K562 (cell line): ENCODE data around the gene ALDH1A2. TPM values are rescaled to one million over a fixed set of nuclear protein-coding genes. Genes with fewer than 3 reads are reported as not detected.
"Not testable (repeated sequence)": the region's sequence is repeated elsewhere in the genome, so short reads cannot be mapped to it uniquely, and the experiment has no call there.

ENCODE experiments used
- ATAC-seq: fragments of 200-7000 bp; cut with Tn5 transposase; 3 replicates; pipeline ENCODE4 v1.9.1; 2020; ENCODE audit warnings: moderate library complexity
- BruUV-seq: library from RNA; stranded (reverse); fragments of 400-500 nt; replicated peaks from 2 replicates; lab custom pipeline; 2021; lab: Mats Ljungman, UMichigan
- CTCF ChIA-PET: fragments of 300-600 bp; formaldehyde crosslinking; extraction: SDS; loops from one replicate; lab custom pipeline; 2021; ENCODE audit warnings: low intra/inter-chr PET ratio; lab: Yijun Ruan, JAX
- POLR2A ChIA-PET: fragments of 300-600, 350-650 bp; sonication (Branson Sonifier 250); formaldehyde crosslinking; extraction: SDS; loops from one replicate; lab custom pipeline; 2021; ENCODE audit warnings: antibody characterized with exemption, inconsistent platforms; lab: Yijun Ruan, JAX
- DNase-seq, 4 experiments: peaks; one replicate each; pipeline versions ENCODE4 v3.0.0 to v3.0.0-alpha.2; 2011 to 2018; ENCODE audit warnings: low spot score in 3 of 4, mixed read lengths in 3 of 4; ENCODE audit errors: extremely low read depth in 1 of 4
- FAIRE-seq: peaks from 2 replicates; lab custom pipeline; 2011; peaks lifted over from hg19 to GRCh38; lab: Jason Lieb, UNC
- H2AFZ ChIP-seq: 2 replicates; pipeline ENCODE4 v1.6.0; 2011; ENCODE audit warnings: low read depth, low read length, control low read depth, inconsistent platforms
- H3K27ac ChIP-seq: fragments of 200-600 bp; 3 replicates; pipeline ENCODE4 v1.8.0; 2011; ENCODE audit warnings: low read depth, mild to moderate bottlenecking, control low read depth, inconsistent platforms, low read length, moderate library complexity, mixed read lengths; ENCODE audit errors: extremely low read depth
- H3K27me3 ChIP-seq, 2 experiments: fragments of 300-600 bp in 1 of 2; 2 replicates in 1 of 2; 3 replicates in 1 of 2; pipeline versions ENCODE4 v1.6.0 to v1.8.0; 2011; ENCODE audit warnings: inconsistent platforms in 2 of 2, low read length in 2 of 2, mild to moderate bottlenecking in 1 of 2, mixed read lengths in 1 of 2, moderate library complexity in 1 of 2; ENCODE audit not compliant: control insufficient read depth in 2 of 2, insufficient read depth in 2 of 2
- H3K36me3 ChIP-seq: fragments of 300-600 bp; 3 replicates; pipeline ENCODE4 v1.8.0; 2011; ENCODE audit warnings: mild to moderate bottlenecking, low read length, inconsistent platforms; ENCODE audit not compliant: control insufficient read depth, insufficient read depth
- H3K4me1 ChIP-seq, 2 experiments: fragments of 200-600 bp in 1 of 2; replicated peaks in 1 of 2; 2 replicates in 1 of 2; 3 replicates in 1 of 2; pipeline versions ENCODE4 v1.5.1 to v1.8.0; 2011; ENCODE audit warnings: inconsistent platforms in 2 of 2, low read length in 2 of 2, mild to moderate bottlenecking in 1 of 2, mixed read lengths in 1 of 2, moderate library complexity in 1 of 2; ENCODE audit not compliant: control insufficient read depth in 2 of 2, insufficient read depth in 2 of 2
- H3K4me2 ChIP-seq: 2 replicates; pipeline ENCODE4 v1.6.1; 2011; ENCODE audit warnings: low read length, control low read depth, inconsistent platforms, mixed read lengths; ENCODE audit not compliant: insufficient read depth
- H3K4me3 ChIP-seq: fragments of 200-600 bp; sonication (generic), shearing (Covaris generic); 2 replicates; pipeline ENCODE4 v1.5.1; 2016; ENCODE audit warnings: control low read depth, inconsistent platforms
- H3K79me2 ChIP-seq: fragments of 200-600 bp; 3 replicates; pipeline ENCODE4 v1.8.0; 2011; ENCODE audit warnings: low read length, inconsistent platforms; ENCODE audit not compliant: control insufficient read depth, insufficient read depth
- H3K9ac ChIP-seq, 2 experiments: 2 replicates each; pipeline versions ENCODE4 v1.6.0 to v1.6.1; 2011; ENCODE audit warnings: low read depth in 2 of 2, low read length in 2 of 2, control low read depth in 1 of 2, inconsistent platforms in 1 of 2, mild to moderate bottlenecking in 1 of 2, mixed read lengths in 1 of 2; ENCODE audit not compliant: insufficient read depth in 1 of 2
- H3K9me1 ChIP-seq: one replicate; pipeline ENCODE4 v1.6.0; 2011; ENCODE audit warnings: inconsistent platforms, mild to moderate bottlenecking, low read length, moderate library complexity; ENCODE audit not compliant: control insufficient read depth, insufficient read depth
- H3K9me3 ChIP-seq: replicated peaks from 2 replicates; pipeline ENCODE4 v1.5.1; 2011; ENCODE audit warnings: low read depth, low read length, inconsistent platforms; ENCODE audit not compliant: control insufficient read depth, insufficient read depth
- H4K20me1 ChIP-seq: replicated peaks from 2 replicates; pipeline ENCODE4 v1.6.1; 2011; ENCODE audit warnings: low read length, inconsistent platforms, mixed read lengths; ENCODE audit not compliant: control insufficient read depth, insufficient read depth
- BCOR ChIP-seq: fragments of 450-650 bp; IDR thresholded peaks from 2 replicates; pipeline ENCODE4 v1.6.1; 2016
- NFE2 ChIP-seq: IDR thresholded peaks from 2 replicates; pipeline ENCODE4 v1.6.1; 2014; ENCODE audit warnings: antibody characterized with exemption, low read depth
- RBBP5 ChIP-seq: fragments of 200-600 bp; sonication (generic); IDR thresholded peaks from 2 replicates; pipeline ENCODE4 v1.6.1; 2012; ENCODE audit warnings: borderline replicate concordance, mild to moderate bottlenecking, low read length, control low read depth, inconsistent platforms; ENCODE audit not compliant: insufficient read depth, poor library complexity, severe bottlenecking
- ZNF354B ChIP-seq: fragments of 250-450 bp; sonication (Bioruptor Pico); IDR thresholded peaks from 2 replicates; pipeline ENCODE4 v1.4.0; 2020
- ZNF507 ChIP-seq: conservative IDR thresholded peaks from 2 replicates; pipeline ENCODE4 v1.6.1; 2017; ENCODE audit warnings: missing genetic modification characterization, missing compliant biosample characterization
- ZZZ3 ChIP-seq: fragments of 450-650 bp; IDR thresholded peaks from 2 replicates; pipeline ENCODE4 v1.6.1; 2016; ENCODE audit warnings: antibody characterized with exemption, mild to moderate bottlenecking, moderate library complexity
- WGBS: fragments of 100-300 bp; shearing (Covaris generic); methylation state at CpG from one replicate; pipeline ENCODE4 v1.1.6; 2016; ENCODE audit warnings: low coverage, mixed read lengths; ENCODE audit not compliant: insufficient coverage; ENCODE audit errors: missing lambda C conversion rate; 5-methylcytosine and 5-hydroxymethylcytosine counted together
- in situ Hi-C: fragments of 300-500 bp; cut with MboI; formaldehyde crosslinking; loops from 4 replicates; pipeline ENCODE4 v1.15.0; 2018; ENCODE audit warnings: inconsistent platforms, mixed read lengths
- intact Hi-C: fragments of 100-400 bp; cut with micrococcal nuclease; formaldehyde crosslinking; loops from 2 replicates; pipeline ENCODE4 v1.14.2; 2022
- polyA plus RNA-seq, 8 experiments: library from polyadenylated mRNA; depleted of rRNA in 4 of 8; stranded (reverse) in 5 of 8; unstranded in 3 of 8; fragments of >200 nt; fragmentation: Nextera tagmentation in 2 of 8; fragmentation: Illumina TruSeq in 1 of 8; extraction: Ambion mirVana in 2 of 8; extraction: Trizol in 1 of 8; gene quantifications; 2 replicates each; pipeline versions ENCODE4 v1.2.1 to v1.2.3, GENCODE V29; 2011 to 2014; ENCODE audit warnings: inconsistent platforms in 1 of 8, missing spikeins in 1 of 8
- total RNA-seq, 7 experiments: library from RNA; depleted of rRNA in 6 of 7; stranded (reverse); fragments of >200 nt in 6 of 7; fragmentation: Illumina TruSeq in 2 of 7; extraction: Trizol in 2 of 7; gene quantifications; 2 replicates each; pipeline versions ENCODE4 v1.2.1 to v1.2.3, GENCODE V29; 2011 to 2021; ENCODE audit warnings: low replicate concordance in 1 of 7

ALDH1A2 gene
- total and polyA plus RNA-seq, 9 of the 15 experiments (the other 6 are each of a cell fraction or from before 2014, with no cell fraction given), result 115 to 393 (median 333) TPM

- TF ChIP-seq ZNF354B (CRISPR knock-in tag) (peak; percentile 95), ZNF507 (tag) (peak; percentile 98)
- H3K27ac ChIP-seq, BruUV-seq: not testable (repeated sequence)
These were observed 37.1 kb downstream of the ALDH1A2 start for GRCh38 chr15:58028392-58028791.

GRCh38 chr15:58026552-58026951 lies 39.0 kb downstream of the ALDH1A2 start:
- in situ Hi-C loops, result no loop called here
- H3K9me3 ChIP-seq, result peaks cover 12% of the 10 kb centered on the region
- ATAC-seq (no peak), DNase-seq (no peak), FAIRE-seq (no peak)
- TF ChIP-seq NFE2, result no peak
- TF ChIP-seq ZZZ3, result no peak
- no peak for TF ChIP-seq BCOR
- TF ChIP-seq RBBP5, result no peak
- BruUV-seq, result no TSS peak
- H3K27me3 ChIP-seq, result no peaks in the 10 kb centered on the region
- CTCF ChIA-PET, result no interaction called here
- 98% methylated on average over 7 of the region's 7 CpGs for WGBS
- H4K20me1 ChIP-seq, result peaks cover 8% of the 10 kb centered on the region; the same call in 1 of the 2 replicates
- POLR2A ChIA-PET, result interaction anchor here (0.6 to 0.7 kb wide), 2 partner anchors 56 to 164 kb away, joined by 4 read pairs; no protein-coding TSS in a partner anchor
- no peak overlapping the region for H3K9ac ChIP-seq
- no peak overlapping the region for H2AFZ ChIP-seq
- H3K27ac ChIP-seq, result no peak overlapping the region
- H3K79me2 ChIP-seq, result peaks cover 95% of the 10 kb centered on the region
- H3K9me1 ChIP-seq, result no peaks in the 10 kb centered on the region
- no peak overlapping the region for H3K4me2 ChIP-seq
- intact Hi-C loops, result no loop called here
- H3K36me3 ChIP-seq, result peaks cover 4% of the 10 kb centered on the region; the same call in 1 of the 3 replicates
- no peak overlapping the region for H3K4me3 ChIP-seq
- H3K4me1 ChIP-seq, result no peaks in the 10 kb centered on the region; a peak in 1 of 5 replicates

More at GRCh38 chr15:58028392-58028791, 37.1 kb downstream of the ALDH1A2 start:
- H3K27me3 ChIP-seq, H2AFZ ChIP-seq, CTCF ChIA-PET, H3K9ac ChIP-seq, in situ Hi-C loops, FAIRE-seq, H3K36me3 ChIP-seq, ATAC-seq, intact Hi-C loops, H3K4me1 ChIP-seq, POLR2A ChIA-PET, H3K9me1 ChIP-seq, DNase-seq, H3K4me2 ChIP-seq, H3K4me3 ChIP-seq, H4K20me1 ChIP-seq: not testable (repeated sequence)
- WGBS, result 100% methylated on average over 1 of the region's 1 CpG
- Histone ChIP-seq H3K79me2 (peaks cover 89% of the 10 kb centered on the region), H3K9me3 (peaks cover 12% of the 10 kb centered on the region)
